HL-60 (cell line): ENCODE data around the gene MRPL48.

Source experiments
- CTCF ChIP-seq: IDR thresholded peaks from one replicate; pipeline ENCODE4 v1.5.1; 2011; ENCODE audit warnings: low read length, control low read depth, inconsistent platforms; ENCODE audit not compliant: insufficient read depth
- GABPA ChIP-seq: IDR thresholded peaks from 2 replicates; pipeline ENCODE4 v1.6.1; 2012; ENCODE audit warnings: low read depth
- POLR2AphosphoS5 ChIP-seq: IDR thresholded peaks from 2 replicates; pipeline ENCODE4 v1.6.1; 2012; ENCODE audit warnings: low read depth
- REST ChIP-seq: IDR thresholded peaks from 2 replicates; pipeline ENCODE4 v1.6.1; 2012; ENCODE audit warnings: low read depth; ENCODE audit not compliant: insufficient replicate concordance
- SPI1 ChIP-seq: IDR thresholded peaks from 2 replicates; pipeline ENCODE4 v1.6.1; 2012; ENCODE audit warnings: low read depth, mild to moderate bottlenecking, borderline replicate concordance

DNA sequence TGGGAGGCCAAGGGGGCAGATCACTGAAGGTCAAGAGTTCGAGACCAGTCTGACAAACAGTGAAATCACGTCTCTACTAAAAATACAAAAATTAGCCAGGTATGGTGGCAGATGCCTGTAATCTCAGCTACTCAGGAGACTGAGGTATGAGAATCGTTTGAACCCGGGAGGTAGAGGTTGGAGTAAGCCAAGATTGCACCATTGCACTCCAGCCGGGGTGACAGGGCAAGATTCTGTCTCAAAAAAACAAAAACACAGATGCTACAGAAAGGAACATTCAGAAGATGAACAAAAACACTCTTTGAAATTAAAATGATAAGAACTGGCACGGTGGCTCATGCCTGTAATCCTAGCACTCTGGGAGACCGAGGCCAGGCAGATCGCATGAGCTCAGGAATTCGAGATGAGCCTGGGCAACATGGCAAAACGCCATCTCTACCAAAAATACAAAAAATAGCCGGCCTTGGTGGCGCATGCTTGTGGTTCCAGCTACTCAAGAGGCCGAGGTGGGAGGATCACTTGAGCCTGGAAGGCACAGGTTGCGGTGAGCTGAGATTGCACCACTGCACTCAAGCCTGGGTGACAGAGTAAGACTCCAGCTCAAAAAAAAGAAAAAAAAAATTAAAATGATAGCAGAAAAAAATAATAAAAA is 35.3 kb upstream of the MRPL48 start:
- TF ChIP-seq CTCF (no peak), REST (no peak), POLR2AphosphoS5 (no peak), SPI1 (no peak), GABPA (no peak)
